Iris pigment epithelial cell (primary cell): ENCODE data around the gene ADGB.
"Not testable (repeated sequence)": the region's sequence is repeated elsewhere in the genome, so short reads cannot be mapped to it uniquely, and the experiment has no call there.

Experiments
- DNase-seq: peaks from one replicate; pipeline ENCODE4 v3.0.0-alpha.2; 2011; ENCODE audit warnings: low read depth

The ADGB gene

DNA sequence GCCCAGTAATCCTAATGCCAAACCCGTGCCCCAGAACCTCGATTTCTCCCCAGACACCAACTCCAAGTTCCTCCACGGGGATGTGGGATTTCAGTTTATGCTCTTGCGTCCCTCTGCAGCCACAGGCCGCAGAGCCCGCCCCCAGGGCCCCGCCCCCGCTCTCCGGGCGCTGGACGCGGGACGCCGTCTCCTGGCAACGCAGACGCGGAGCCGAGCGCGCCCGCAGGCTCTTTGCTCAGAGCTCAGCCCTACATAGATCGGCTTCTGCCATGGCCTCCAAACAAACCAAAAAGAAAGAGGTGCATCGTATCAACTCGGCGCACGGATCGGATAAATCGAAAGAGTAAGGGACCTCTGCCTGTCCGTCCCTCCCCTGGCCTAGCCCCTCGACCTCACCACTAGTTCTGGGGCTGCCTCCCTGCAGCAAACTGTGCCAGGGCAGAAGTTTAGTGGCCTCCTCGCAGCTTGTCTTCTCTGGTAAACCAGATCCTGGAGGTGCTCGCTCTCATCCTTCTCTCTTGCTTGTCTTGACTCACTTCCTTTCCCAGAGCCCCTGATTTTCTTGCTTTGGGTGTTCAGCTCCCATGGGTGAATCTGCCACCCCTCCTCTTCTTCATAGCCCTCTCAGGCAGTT, at the start of gene ADGB:
ADGB (plus strand) TSS at position 201 of the 634 bp plus-strand sequence; CDS start at position 270, 69 bp downstream.
- peak; percentile 64 for DNase-seq

DNA sequence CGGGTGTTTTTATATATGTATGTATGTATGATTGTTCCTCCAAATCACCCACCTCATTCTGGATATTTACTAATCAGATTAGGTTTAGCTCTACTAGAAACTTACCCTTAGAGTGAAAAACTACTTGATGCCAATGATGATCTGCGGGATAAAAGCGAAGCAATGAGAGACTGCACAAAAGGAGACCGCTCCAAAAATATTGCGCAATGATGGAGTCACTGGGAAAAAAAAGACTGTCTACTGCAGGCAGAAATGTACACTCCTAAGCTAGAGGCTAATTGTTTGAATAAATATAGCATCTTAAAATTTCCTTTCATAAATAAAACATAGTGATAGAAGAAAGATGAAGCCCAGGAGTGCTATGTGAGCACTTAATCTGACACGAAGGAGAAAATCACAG, 47.9 kb upstream of the ADGB start:
- peak; percentile 50 for DNase-seq

DNA sequence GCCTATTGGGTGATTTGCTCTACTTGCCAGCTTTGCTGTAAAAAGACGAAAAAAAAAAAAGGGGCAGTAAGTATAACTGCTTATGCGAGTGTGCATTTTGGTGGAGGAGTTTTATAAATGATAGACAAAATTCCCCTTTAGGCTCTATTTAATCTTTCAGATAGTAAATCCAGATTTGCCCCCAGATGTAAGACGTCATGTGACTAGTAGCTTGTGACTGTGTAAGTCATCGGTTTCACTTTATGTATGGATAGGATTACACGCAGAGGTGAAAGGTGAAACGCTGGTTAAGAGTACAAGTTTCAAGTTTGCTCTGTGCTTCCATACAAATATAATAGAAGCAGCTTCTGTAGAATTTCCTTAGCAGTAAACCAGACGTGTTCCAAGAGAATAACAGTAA, 47.2 kb upstream of the ADGB start:
- DNase-seq: peak; percentile 30

- no peak for DNase-seq
Measured at GRCh38 chr6:146553377-146554135, 45.2 kb upstream of the ADGB start.

DNA sequence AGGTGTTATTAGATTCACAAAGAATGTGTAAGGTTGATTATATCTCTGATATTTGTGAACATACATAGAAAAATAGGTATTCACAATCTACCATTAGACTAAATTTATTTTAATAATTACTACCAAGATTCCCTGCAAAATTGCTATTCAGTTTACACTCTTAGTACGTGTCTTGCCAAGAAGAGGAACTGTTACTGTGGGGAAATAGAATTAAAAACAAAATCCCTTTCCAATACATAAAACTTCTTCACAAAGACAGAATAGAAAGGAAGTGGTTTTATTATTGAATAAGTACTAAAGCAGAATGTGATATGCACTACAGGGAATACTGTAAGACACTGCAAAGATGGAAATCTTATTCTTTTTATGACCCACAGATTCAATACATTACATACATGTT, 38.2 kb upstream of the ADGB start:
- DNase-seq: no peak

GRCh38 chr6:146566661-146567060, 32.1 kb upstream of the ADGB start:
- DNase-seq: not testable (repeated sequence)

GRCh38 chr6:146568619-146569018, 30.2 kb upstream of the ADGB start:
- DNase-seq: not testable (repeated sequence)

DNA sequence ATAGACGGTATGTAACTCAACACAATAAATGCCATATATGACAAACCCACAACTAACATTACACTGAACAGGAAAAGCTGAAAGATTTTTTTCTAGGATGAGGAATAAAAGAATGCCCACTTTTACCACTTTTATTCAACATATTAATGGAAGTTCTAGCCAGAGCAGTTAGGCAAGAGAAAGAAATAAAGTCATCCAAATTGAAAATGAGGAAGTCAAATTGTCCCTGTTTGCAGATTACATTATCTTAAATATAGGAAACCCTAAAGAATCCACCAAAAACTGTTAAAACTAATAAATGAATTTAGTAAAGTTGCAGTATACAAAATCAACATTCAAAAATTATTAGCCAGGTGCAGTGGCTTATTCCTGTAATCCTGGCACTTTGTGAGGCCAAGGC, 24.6 kb upstream of the ADGB start:
- no peak for DNase-seq

DNA sequence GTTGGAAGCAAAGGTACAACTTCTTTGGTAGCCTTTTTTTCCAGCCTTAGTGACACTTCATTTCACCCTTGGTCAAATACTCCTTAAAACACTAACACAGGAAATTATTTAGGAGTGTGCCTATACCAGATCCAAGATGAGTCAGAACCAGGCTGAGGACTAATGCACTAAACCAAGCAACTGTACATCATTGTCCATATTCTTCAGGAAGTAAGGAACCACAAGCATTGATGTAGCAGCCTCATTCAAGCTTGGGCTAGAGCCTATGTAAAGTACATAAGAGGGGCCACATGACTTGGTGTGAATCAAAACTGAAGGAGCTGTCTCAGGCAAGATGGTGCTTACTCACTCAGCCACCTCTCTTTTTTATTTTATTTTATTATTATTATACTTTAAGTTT, 20.7 kb upstream of the ADGB start:
- DNase-seq: peak; percentile 26

- no peak for DNase-seq
Measured at GRCh38 chr6:146581968-146582367, 16.8 kb upstream of the ADGB start.

DNA sequence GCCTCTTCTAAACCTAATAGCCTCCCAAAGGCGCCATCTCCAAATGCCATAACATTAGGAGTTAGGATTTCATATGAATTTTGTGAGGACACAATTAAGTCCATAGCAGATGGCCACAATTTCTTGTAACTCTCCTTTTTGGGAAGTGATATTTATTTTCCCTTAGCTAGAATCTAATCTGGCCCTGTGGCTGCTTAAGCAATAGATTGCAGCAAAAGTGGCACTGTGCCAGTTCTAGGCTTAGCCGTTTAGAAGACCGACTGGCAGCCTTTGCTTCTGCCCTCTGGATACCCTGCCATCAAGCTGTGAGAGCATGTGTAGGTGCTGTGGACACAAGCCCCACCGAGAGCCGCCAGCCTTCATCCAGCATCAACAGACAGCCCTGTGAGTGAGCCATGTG, 15.9 kb upstream of the ADGB start:
- DNase-seq: peak; percentile 60

GRCh38 chr6:146583966-146584365, 14.8 kb upstream of the ADGB start:
- peak; percentile 20 for DNase-seq

DNA sequence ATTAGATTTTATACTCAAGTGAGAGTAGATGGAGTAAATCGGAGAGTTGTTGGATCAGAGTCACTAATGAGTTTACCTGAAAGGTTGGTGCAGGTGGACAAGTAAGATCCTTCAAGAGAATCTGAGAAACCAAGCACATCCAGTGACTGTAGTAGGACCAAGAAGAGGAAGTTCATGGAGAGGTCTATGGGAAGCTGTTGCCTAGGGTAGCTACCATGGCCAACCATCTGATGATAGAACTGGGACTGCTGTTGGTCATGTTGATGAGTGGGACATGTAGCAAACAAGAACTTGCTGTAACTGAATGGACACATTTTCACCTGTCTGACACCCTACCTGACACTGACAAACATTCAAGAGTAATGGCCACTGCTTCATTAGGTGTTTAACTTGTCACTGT, 11.3 kb upstream of the ADGB start:
- DNase-seq: no peak

DNA sequence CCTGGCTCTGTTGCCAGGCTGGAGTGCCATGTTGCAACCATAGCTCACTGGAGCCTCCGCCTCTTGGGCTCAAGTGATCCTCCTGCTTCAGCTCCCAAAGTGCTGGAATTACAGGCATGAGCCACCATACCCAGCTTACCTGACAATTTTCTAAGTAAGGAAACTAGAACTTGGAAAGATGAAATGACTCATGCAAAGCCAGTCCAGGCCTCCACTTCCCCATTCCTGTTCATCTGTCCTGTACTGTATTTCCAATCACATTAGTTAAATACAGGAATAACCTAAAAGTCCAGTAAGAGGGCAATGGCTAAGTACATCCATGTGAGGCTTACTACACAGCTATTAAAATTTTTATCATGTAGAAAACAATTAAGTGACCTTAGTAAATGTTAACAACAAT, 8.3 kb upstream of the ADGB start:
- no peak for DNase-seq

GRCh38 chr6:146592451-146592850, 6.3 kb upstream of the ADGB start:
- DNase-seq: no peak

DNA sequence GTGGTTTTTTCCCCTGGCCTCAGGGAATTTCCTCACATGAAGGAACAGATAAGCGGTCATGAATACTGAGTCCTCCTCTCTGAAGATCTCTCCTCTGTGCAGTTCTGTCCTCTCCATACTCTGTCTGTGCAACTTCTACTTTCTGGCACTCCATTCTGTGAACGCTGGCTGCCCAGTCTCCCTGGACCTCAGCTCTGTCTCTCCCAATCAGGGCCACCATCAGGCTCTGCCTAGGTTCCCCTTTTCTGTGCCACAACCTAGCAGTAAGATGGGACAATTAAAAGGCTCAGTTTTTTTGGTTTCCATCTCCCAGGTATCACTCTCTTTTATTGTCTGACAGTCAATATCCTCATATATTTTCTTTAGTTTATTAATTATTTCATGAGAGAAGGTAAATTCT, 4.8 kb upstream of the ADGB start:
- no peak for DNase-seq

- no peak for DNase-seq
Measured at GRCh38 chr6:146594495-146594894, 4.3 kb upstream of the ADGB start.

GRCh38 chr6:146595972-146596731, 2.6 kb upstream of the ADGB start:
- DNase-seq: no peak

- no peak for DNase-seq
Measured at GRCh38 chr6:146601352-146601751, 2.6 kb downstream of the ADGB start.

DNA sequence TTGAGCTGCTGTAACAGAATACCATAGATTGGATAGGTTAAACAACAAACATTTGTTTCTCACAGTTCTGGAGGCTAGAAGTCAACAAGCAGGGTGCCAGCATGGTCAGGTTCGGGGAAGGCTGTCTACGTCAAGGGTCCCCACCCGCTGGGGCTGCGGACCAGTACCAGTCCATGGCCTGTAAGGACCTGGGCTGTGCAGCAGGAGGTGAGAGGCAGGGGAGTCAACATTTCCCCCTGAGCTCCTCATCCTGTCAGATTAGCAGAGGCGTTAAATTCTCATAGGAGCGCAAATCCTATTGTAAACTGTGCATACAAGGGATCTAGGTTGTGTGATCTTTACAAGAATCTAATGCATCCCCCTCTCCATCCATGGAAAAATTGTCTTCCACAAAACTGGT, 3.8 kb downstream of the ADGB start:
- no peak for DNase-seq

DNA sequence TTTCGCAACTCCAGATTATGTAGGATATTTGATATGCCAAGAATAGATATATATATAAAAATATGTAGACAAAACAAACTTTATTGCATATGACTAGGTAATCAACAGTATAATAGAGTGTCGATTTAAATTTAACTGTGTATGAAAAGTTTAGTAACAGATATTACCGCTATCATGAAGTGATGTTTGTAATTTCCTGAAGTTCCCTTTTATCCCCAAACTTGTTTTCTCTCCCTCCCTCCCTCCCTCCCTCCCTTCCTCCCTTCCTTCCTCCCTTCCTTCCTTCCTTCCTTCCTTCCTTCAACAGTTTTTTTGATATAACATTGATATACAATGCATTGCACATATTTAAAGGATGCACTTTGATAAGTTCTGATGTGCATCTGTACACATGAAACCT, 15.2 kb downstream of the ADGB start:
- no peak for DNase-seq

DNA sequence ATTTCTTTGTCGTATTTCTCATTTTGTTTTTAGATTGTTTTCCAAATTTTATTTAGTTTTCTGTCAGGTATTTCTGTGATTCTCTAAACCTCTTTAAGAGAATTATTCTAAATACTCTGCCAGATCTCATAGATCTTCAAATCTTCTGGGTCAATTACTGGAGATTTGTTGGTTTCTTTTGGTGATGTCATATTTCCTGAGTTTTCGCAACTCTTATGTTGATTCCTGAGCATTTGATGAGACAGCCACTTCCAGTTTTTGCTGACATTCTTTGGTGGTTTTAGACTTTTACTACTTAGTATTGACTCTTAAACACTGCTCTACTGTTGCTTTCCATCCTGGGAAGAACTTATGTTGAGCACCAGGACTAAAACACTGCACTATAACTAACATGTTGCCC, 21.9 kb downstream of the ADGB start:
- DNase-seq: peak; percentile 39

DNA sequence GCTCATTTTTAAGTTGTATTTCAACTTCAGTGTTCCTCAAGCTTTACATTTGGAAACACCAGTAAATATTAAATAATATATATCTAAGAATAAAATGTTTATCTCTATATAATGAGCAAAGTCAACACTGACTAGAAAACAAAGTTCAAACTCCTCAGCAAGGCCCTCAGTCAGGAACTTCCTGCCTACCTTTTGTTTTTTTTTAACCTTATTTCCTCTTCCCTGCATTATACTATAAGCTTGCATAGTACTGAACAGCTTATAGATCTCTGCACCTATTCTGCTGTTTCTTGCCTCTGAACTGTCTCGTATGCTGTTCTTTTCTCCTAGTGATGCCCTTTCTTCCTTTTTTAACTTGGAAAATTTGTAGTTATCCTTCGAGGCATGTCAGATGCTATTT, 29.6 kb downstream of the ADGB start:
- no peak for DNase-seq
